K562 (cell line): Measurements from ENCODE around the gene AP2A2. TPM values are rescaled to one million over a fixed set of nuclear protein-coding genes. Genes with fewer than 3 reads are reported as not detected.

Source experiments
- ATAC-seq: fragments of 200-7000 bp; cut with Tn5 transposase; 3 replicates; pipeline ENCODE4 v1.9.1; 2020; ENCODE audit warnings: moderate library complexity
- BruUV-seq: library from RNA; stranded (reverse); fragments of 400-500 nt; replicated peaks from 2 replicates; lab custom pipeline; 2021; lab: Mats Ljungman, UMichigan
- CTCF ChIA-PET: fragments of 300-600 bp; formaldehyde crosslinking; extraction: SDS; loops from one replicate; lab custom pipeline; 2021; ENCODE audit warnings: low intra/inter-chr PET ratio; lab: Yijun Ruan, JAX
- POLR2A ChIA-PET: fragments of 300-600, 350-650 bp; sonication (Branson Sonifier 250); formaldehyde crosslinking; extraction: SDS; loops from one replicate; lab custom pipeline; 2021; ENCODE audit warnings: antibody characterized with exemption, inconsistent platforms; lab: Yijun Ruan, JAX
- DNase-seq, 4 experiments: peaks; one replicate each; pipeline versions ENCODE4 v3.0.0 to v3.0.0-alpha.2; 2011 to 2018; ENCODE audit warnings: low spot score in 3 of 4, mixed read lengths in 3 of 4; ENCODE audit errors: extremely low read depth in 1 of 4
- FAIRE-seq: peaks from 2 replicates; lab custom pipeline; 2011; peaks lifted over from hg19 to GRCh38; lab: Jason Lieb, UNC
- H2AFZ ChIP-seq: 2 replicates; pipeline ENCODE4 v1.6.0; 2011; ENCODE audit warnings: low read depth, low read length, control low read depth, inconsistent platforms
- H3K27ac ChIP-seq: fragments of 200-600 bp; 3 replicates; pipeline ENCODE4 v1.8.0; 2011; ENCODE audit warnings: low read depth, mild to moderate bottlenecking, control low read depth, inconsistent platforms, low read length, moderate library complexity, mixed read lengths; ENCODE audit errors: extremely low read depth
- H3K27me3 ChIP-seq, 2 experiments: fragments of 300-600 bp in 1 of 2; 2 replicates in 1 of 2; 3 replicates in 1 of 2; pipeline versions ENCODE4 v1.6.0 to v1.8.0; 2011; ENCODE audit warnings: inconsistent platforms in 2 of 2, low read length in 2 of 2, mild to moderate bottlenecking in 1 of 2, mixed read lengths in 1 of 2, moderate library complexity in 1 of 2; ENCODE audit not compliant: control insufficient read depth in 2 of 2, insufficient read depth in 2 of 2
- H3K36me3 ChIP-seq: fragments of 300-600 bp; 3 replicates; pipeline ENCODE4 v1.8.0; 2011; ENCODE audit warnings: mild to moderate bottlenecking, low read length, inconsistent platforms; ENCODE audit not compliant: control insufficient read depth, insufficient read depth
- H3K4me1 ChIP-seq, 2 experiments: fragments of 200-600 bp in 1 of 2; replicated peaks in 1 of 2; 2 replicates in 1 of 2; 3 replicates in 1 of 2; pipeline versions ENCODE4 v1.5.1 to v1.8.0; 2011; ENCODE audit warnings: inconsistent platforms in 2 of 2, low read length in 2 of 2, mild to moderate bottlenecking in 1 of 2, mixed read lengths in 1 of 2, moderate library complexity in 1 of 2; ENCODE audit not compliant: control insufficient read depth in 2 of 2, insufficient read depth in 2 of 2
- H3K4me2 ChIP-seq: 2 replicates; pipeline ENCODE4 v1.6.1; 2011; ENCODE audit warnings: low read length, control low read depth, inconsistent platforms, mixed read lengths; ENCODE audit not compliant: insufficient read depth
- H3K4me3 ChIP-seq: fragments of 200-600 bp; sonication (generic), shearing (Covaris generic); 2 replicates; pipeline ENCODE4 v1.5.1; 2016; ENCODE audit warnings: control low read depth, inconsistent platforms
- H3K79me2 ChIP-seq: fragments of 200-600 bp; 3 replicates; pipeline ENCODE4 v1.8.0; 2011; ENCODE audit warnings: low read length, inconsistent platforms; ENCODE audit not compliant: control insufficient read depth, insufficient read depth
- H3K9ac ChIP-seq, 2 experiments: 2 replicates each; pipeline versions ENCODE4 v1.6.0 to v1.6.1; 2011; ENCODE audit warnings: low read depth in 2 of 2, low read length in 2 of 2, control low read depth in 1 of 2, inconsistent platforms in 1 of 2, mild to moderate bottlenecking in 1 of 2, mixed read lengths in 1 of 2; ENCODE audit not compliant: insufficient read depth in 1 of 2
- H3K9me1 ChIP-seq: one replicate; pipeline ENCODE4 v1.6.0; 2011; ENCODE audit warnings: inconsistent platforms, mild to moderate bottlenecking, low read length, moderate library complexity; ENCODE audit not compliant: control insufficient read depth, insufficient read depth
- H3K9me3 ChIP-seq: replicated peaks from 2 replicates; pipeline ENCODE4 v1.5.1; 2011; ENCODE audit warnings: low read depth, low read length, inconsistent platforms; ENCODE audit not compliant: control insufficient read depth, insufficient read depth
- H4K20me1 ChIP-seq: replicated peaks from 2 replicates; pipeline ENCODE4 v1.6.1; 2011; ENCODE audit warnings: low read length, inconsistent platforms, mixed read lengths; ENCODE audit not compliant: control insufficient read depth, insufficient read depth
- JUND ChIP-seq, 2 experiments: IDR thresholded peaks; 2 replicates in 1 of 2; 3 replicates in 1 of 2; pipeline ENCODE4 v1.6.1; 2011; ENCODE audit warnings: borderline replicate concordance in 2 of 2, low read depth in 2 of 2, low read length in 2 of 2, improper control_type of control experiment in 1 of 2, missing biosample characterization in 1 of 2, missing genetic modification characterization in 1 of 2, missing genetic modification reagents in 1 of 2
- KLF16 ChIP-seq: IDR thresholded peaks from 2 replicates; pipeline ENCODE4 v1.6.1; 2016; ENCODE audit warnings: antibody characterized with exemption
- MAX ChIP-seq: sonication (generic); formaldehyde crosslinking; IDR thresholded peaks from 2 replicates; pipeline ENCODE4 v1.9.0; 2022; ENCODE audit warnings: mild to moderate bottlenecking, missing genetic modification reagents
- WGBS: fragments of 100-300 bp; shearing (Covaris generic); methylation state at CpG from one replicate; pipeline ENCODE4 v1.1.6; 2016; ENCODE audit warnings: low coverage, mixed read lengths; ENCODE audit not compliant: insufficient coverage; ENCODE audit errors: missing lambda C conversion rate; 5-methylcytosine and 5-hydroxymethylcytosine counted together
- in situ Hi-C: fragments of 300-500 bp; cut with MboI; formaldehyde crosslinking; loops from 4 replicates; pipeline ENCODE4 v1.15.0; 2018; ENCODE audit warnings: inconsistent platforms, mixed read lengths
- intact Hi-C: fragments of 100-400 bp; cut with micrococcal nuclease; formaldehyde crosslinking; loops from 2 replicates; pipeline ENCODE4 v1.14.2; 2022
- polyA plus RNA-seq, 8 experiments: library from polyadenylated mRNA; depleted of rRNA in 4 of 8; stranded (reverse) in 5 of 8; unstranded in 3 of 8; fragments of >200 nt; fragmentation: Nextera tagmentation in 2 of 8; fragmentation: Illumina TruSeq in 1 of 8; extraction: Ambion mirVana in 2 of 8; extraction: Trizol in 1 of 8; gene quantifications; 2 replicates each; pipeline versions ENCODE4 v1.2.1 to v1.2.3, GENCODE V29; 2011 to 2014; ENCODE audit warnings: inconsistent platforms in 1 of 8, missing spikeins in 1 of 8
- total RNA-seq, 7 experiments: library from RNA; depleted of rRNA in 6 of 7; stranded (reverse); fragments of >200 nt in 6 of 7; fragmentation: Illumina TruSeq in 2 of 7; extraction: Trizol in 2 of 7; gene quantifications; 2 replicates each; pipeline versions ENCODE4 v1.2.1 to v1.2.3, GENCODE V29; 2011 to 2021; ENCODE audit warnings: low replicate concordance in 1 of 7

AP2A2 gene
- total and polyA plus RNA-seq, 9 of the 15 experiments (the other 6 are each of a cell fraction or from before 2014, with no cell fraction given): 0.69 to 41.7 (median 15.2) TPM

DNA sequence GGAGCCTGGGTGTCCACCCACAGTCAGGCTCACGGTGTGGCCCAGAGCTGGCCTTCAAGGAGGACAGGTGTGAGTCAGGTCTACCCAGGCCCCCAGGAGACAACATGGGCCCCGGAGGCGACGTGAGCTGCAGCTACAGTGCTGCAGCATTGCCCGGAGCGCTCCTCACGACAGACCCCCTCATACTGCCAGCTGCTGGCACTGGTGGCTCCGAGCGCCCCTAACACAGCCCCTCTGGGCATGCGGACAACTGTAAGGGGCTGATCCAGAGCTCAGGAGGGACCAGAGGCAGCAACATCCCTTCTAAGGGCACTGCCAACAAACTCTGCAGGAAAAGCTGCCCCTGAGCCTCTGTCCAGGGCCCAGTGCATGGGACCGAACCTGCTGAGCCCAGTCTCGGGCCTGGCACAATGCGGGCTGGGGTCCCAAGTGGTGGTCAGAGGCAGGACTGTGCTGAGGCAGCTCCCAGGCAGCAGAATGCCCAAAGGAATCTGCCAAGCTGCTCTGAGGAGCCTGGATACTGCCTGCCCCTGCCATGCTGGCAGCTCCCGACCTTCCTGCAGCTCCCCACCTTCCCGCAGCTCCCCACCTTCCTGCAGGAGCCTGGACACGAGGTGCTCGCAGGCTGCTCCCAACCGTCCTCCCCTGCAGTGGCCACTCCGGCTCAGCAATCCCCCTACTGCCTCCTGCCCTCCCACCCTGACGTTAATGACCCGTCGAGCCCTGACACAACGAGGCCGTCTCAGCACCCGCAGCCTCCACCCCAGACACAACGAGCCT is 30.1 kb upstream of the AP2A2 start:
- peaks cover 0 to 81% of the 10 kb centered on the region in 2 experiments; a peak in 2 of 5 replicates for H3K4me1 ChIP-seq
- H3K27me3 ChIP-seq: no peaks in the 10 kb centered on the region
- no peaks in the 10 kb centered on the region for H3K79me2 ChIP-seq
- H4K20me1 ChIP-seq: no peaks in the 10 kb centered on the region; the same call in 1 of the 2 replicates
- no peak overlapping the region for H2AFZ ChIP-seq
- FAIRE-seq (no peak), DNase-seq (no peak), ATAC-seq (no peak)
- BruUV-seq: no TSS peak
- TF ChIP-seq MAX (CRISPR knock-in tag) (no peak), JUND (IDR thresholded peaks at IDR 0.05; ENCODE audit: borderline replicate concordance, low read depth, low read length) (no peak), JUND (tag; IDR thresholded peaks at IDR 0.05; ENCODE audit: borderline replicate concordance, low read depth, low read length) (no peak), KLF16 (no peak)
- H3K9ac ChIP-seq: peak overlapping the region in 1 of 2 experiments; percentile 3; a peak in 1 of 4 replicates
- H3K4me2 ChIP-seq: no peak overlapping the region
- CTCF ChIA-PET: no interaction called here
- WGBS: 83% methylated on average over 19 of the region's 26 CpGs
- in situ Hi-C loops: no loop called here
- no peaks in the 10 kb centered on the region for H3K9me1 ChIP-seq
- no peak overlapping the region for H3K27ac ChIP-seq
- POLR2A ChIA-PET: interaction anchor here (0.5 to 1.1 kb wide), 3 partner anchors 23 to 214 kb away, joined by 3 read pairs; no protein-coding TSS in a partner anchor
- intact Hi-C loops: no loop called here
- no peak overlapping the region for H3K4me3 ChIP-seq
- no peaks in the 10 kb centered on the region for H3K9me3 ChIP-seq
- H3K36me3 ChIP-seq: peaks cover 46% of the 10 kb centered on the region; the same call in 2 of the 3 replicates
